Measurements from ENCODE around the gene SEMA6D.

Gene SEMA6D

GRCh38 chr15:47742334-47742733 lies 25.0 kb downstream of the SEMA6D start:
- TF ChIP-seq CTCF (IDR thresholded peaks at IDR 0.05; ENCODE audit: insufficient read depth, low read depth, low read length, missing control alignments), result no peak
- H3K4me3 ChIP-seq (ENCODE audit: low read length), result no peak overlapping the region
- no peak for DNase-seq (ENCODE audit: low read depth)

- H3K4me3 ChIP-seq (ENCODE audit: low read length), result no peak overlapping the region
- no peak for TF ChIP-seq CTCF (IDR thresholded peaks at IDR 0.05; ENCODE audit: insufficient read depth, low read depth, low read length, missing control alignments)
- no peak for DNase-seq (ENCODE audit: low read depth)
These were observed 25.4 kb downstream of the SEMA6D start for GRCh38 chr15:47742742-47743141.

GRCh38 chr15:47743385-47743784 lies 26.1 kb downstream of the SEMA6D start:
- no peak for TF ChIP-seq CTCF (IDR thresholded peaks at IDR 0.05; ENCODE audit: insufficient read depth, low read depth, low read length, missing control alignments)
- no peak for DNase-seq (ENCODE audit: low read depth)
- no peak overlapping the region for H3K4me3 ChIP-seq (ENCODE audit: low read length)

- DNase-seq (ENCODE audit: low read depth), result no peak
- no peak overlapping the region for H3K4me3 ChIP-seq (ENCODE audit: low read length)
- TF ChIP-seq CTCF (IDR thresholded peaks at IDR 0.05; ENCODE audit: insufficient read depth, low read depth, low read length, missing control alignments), result no peak
These were observed 26.6 kb downstream of the SEMA6D start for GRCh38 chr15:47743886-47744285.

- TF ChIP-seq CTCF (IDR thresholded peaks at IDR 0.05; ENCODE audit: insufficient read depth, low read depth, low read length, missing control alignments), result no peak
- H3K4me3 ChIP-seq (ENCODE audit: low read length), result no peak overlapping the region
- DNase-seq (ENCODE audit: low read depth), result no peak
These were observed 27.2 kb downstream of the SEMA6D start for GRCh38 chr15:47744496-47744895.

- no peak overlapping the region for H3K4me3 ChIP-seq (ENCODE audit: low read length)
- no peak for TF ChIP-seq CTCF (IDR thresholded peaks at IDR 0.05; ENCODE audit: insufficient read depth, low read depth, low read length, missing control alignments)
- DNase-seq (ENCODE audit: low read depth), result no peak
These were observed 27.7 kb downstream of the SEMA6D start for GRCh38 chr15:47744973-47745372.

GRCh38 chr15:47746516-47746915 lies 29.2 kb downstream of the SEMA6D start:
- no peak for TF ChIP-seq CTCF (IDR thresholded peaks at IDR 0.05; ENCODE audit: insufficient read depth, low read depth, low read length, missing control alignments)
- H3K4me3 ChIP-seq (ENCODE audit: low read length), result no peak overlapping the region
- DNase-seq (ENCODE audit: low read depth), result no peak
